ENCODE data around the gene FNTB. TPM values are rescaled to one million over a fixed set of nuclear protein-coding genes. Genes with fewer than 3 reads are reported as not detected.

FNTB gene
- total and polyA plus RNA-seq, 2 of the 8 experiments (the other 6 are each of a cell fraction or from before 2014, with no cell fraction given), result 16.0 to 20.7 TPM

DNA sequence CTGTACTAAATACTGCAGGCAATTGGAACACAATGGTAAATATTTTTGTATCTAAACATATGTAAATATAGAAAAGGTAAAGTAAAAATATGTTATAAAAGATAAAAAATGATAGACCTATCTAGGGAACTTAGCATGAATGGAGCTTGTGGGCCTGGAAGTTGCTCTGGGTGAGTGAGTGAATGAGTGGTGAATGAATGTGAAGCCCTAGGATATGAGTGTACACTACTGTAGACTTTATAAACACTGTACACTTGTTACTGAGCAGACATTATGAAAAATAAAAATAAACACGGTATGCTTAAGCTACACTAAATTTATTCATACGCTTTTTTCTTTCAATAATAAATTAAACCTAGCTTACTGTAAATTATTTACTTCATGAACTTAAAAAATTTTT, 7.8 kb downstream of the FNTB start:
- ChIA-PET CTCF (ENCODE audit: partially characterized antibody) (interaction anchor here (0.7 to 2.1 kb wide), 7 partner anchors 9 to 192 kb away, joined by 3 to 19 read pairs (median 3); no protein-coding TSS in a partner anchor), POLR2A (ENCODE audit: partially characterized antibody) (interaction anchor here (1.0 to 1.2 kb wide), 2 partner anchors 8 to 10 kb away, joined by 3 to 4 read pairs; partner anchors contain the start of gene FNTB)
- Histone ChIP-seq H3K18ac (ENCODE audit: extremely low read depth, low read length) (no peak overlapping the region), H2BK120ac (replicated peaks; ENCODE audit: low read depth, low read length) (no peak overlapping the region), H2BK5ac (ENCODE audit: low read depth, low read length) (no peak overlapping the region), H4K20me1 (replicated peaks in 1 of 2; ENCODE audit: control insufficient read depth in 1 of 2, insufficient read depth in 2 of 2, low read length in 2 of 2) (no peaks in the 10 kb centered on the region), H4K5ac (ENCODE audit: insufficient read length, low read depth, low read length) (no peak overlapping the region), H3K4ac (replicated peaks; ENCODE audit: insufficient read length, low read depth, low read length) (no peak overlapping the region), H3K9ac (replicated peaks in 1 of 4; ENCODE audit: extremely low read depth in 1 of 4, low read depth in 3 of 4, low read length in 3 of 4) (no peak overlapping the region), H2AK5ac (ENCODE audit: low read depth, low read length) (no peak overlapping the region), H3K23ac (ENCODE audit: insufficient read length) (no peak overlapping the region), H2BK12ac (ENCODE audit: low read depth, low read length) (no peak overlapping the region), H4K91ac (replicated peaks; ENCODE audit: insufficient read length, low read length) (no peak overlapping the region), H2BK20ac (ENCODE audit: low read length) (no peak overlapping the region), H3K14ac (ENCODE audit: insufficient read length) (no peak overlapping the region), H3K36me3 (ENCODE audit: control insufficient read depth in 2 of 4, insufficient read depth in 4 of 4, low read length in 3 of 4) (no peaks in the 10 kb centered on the region), H3K27me3 (replicated peaks in 1 of 4; ENCODE audit: control insufficient read depth in 3 of 4, extremely low read depth in 1 of 4, insufficient read depth in 3 of 4, low read length in 3 of 4) (no peaks in the 10 kb centered on the region), H3K56ac (replicated peaks; ENCODE audit: insufficient read length, low read depth, low read length) (no peak overlapping the region), H3K4me2 (ENCODE audit: insufficient read depth in 1 of 2, low read depth in 2 of 2, low read length in 2 of 2) (no peak overlapping the region), H3K4me3 (ENCODE audit: extremely low read depth in 1 of 4, insufficient read depth in 2 of 4, low read depth in 3 of 4, low read length in 4 of 4) (no peak overlapping the region), H3K27ac (ENCODE audit: low read depth, low read length) (no peak overlapping the region), H3K79me1 (ENCODE audit: low read depth, low read length) (0 out of 2 replicates have a peak, but pooled peaks cover 2% of the 10 kb centered on the region), H2AFZ (ENCODE audit: low read length) (no peak overlapping the region), H3K79me2 (ENCODE audit: control insufficient read depth in 1 of 2, insufficient read depth in 2 of 2, low read length in 2 of 2) (peaks cover 0 to 4% of the 10 kb centered on the region in 2 experiments; a peak in 1 of 4 replicates), H2BK15ac (ENCODE audit: low read length) (no peak overlapping the region), H3K4me1 (replicated peaks in 1 of 4; ENCODE audit: control insufficient read depth in 3 of 4, insufficient read depth in 4 of 4, low read length in 3 of 4) (no peaks in the 10 kb centered on the region; a peak in 1 of 7 replicates), H3K23me2 (ENCODE audit: low read depth, low read length) (no peaks in the 10 kb centered on the region), H4K8ac (ENCODE audit: extremely low read depth, insufficient read depth, low read length) (no peak overlapping the region), H3K9me3 (ENCODE audit: insufficient read depth in 2 of 2, low read depth in 1 of 2, low read length in 1 of 2) (no peaks in the 10 kb centered on the region)
- DNase-seq (ENCODE audit: low read depth in 1 of 2, low spot score in 2 of 2) (no peak), FAIRE-seq (no peak)
- WGBS, 2 experiments (ENCODE audit: extremely low coverage in 1 of 2, insufficient coverage in 1 of 2, insufficient read length in 1 of 2, insufficient replicate concordance in 2 of 2, low coverage in 1 of 2, low lambda C conversion rate in 2 of 2, missing lambda C conversion rate in 1 of 2), result 95 to 96% methylated on average over 2 of the region's 2 CpGs
- TF ChIP-seq, protein P1, sequence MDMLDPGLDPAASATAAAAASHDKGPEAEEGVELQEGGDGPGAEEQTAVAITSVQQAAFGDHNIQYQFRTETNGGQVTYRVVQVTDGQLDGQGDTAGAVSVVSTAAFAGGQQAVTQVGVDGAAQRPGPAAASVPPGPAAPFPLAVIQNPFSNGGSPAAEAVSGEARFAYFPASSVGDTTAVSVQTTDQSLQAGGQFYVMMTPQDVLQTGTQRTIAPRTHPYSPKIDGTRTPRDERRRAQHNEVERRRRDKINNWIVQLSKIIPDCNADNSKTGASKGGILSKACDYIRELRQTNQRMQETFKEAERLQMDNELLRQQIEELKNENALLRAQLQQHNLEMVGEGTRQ (IDR thresholded peaks at IDR 0.05; ENCODE audit: low read length), result no peak
- TF ChIP-seq BCL11A (IDR thresholded peaks at IDR 0.05; ENCODE audit: low read depth in 2 of 2, low read length in 2 of 2) (no peak), SIN3A (conservative IDR thresholded peaks at IDR 0.05 in 1 of 2, IDR thresholded peaks at IDR 0.05 in 1 of 2; ENCODE audit: low read depth in 1 of 2, low read length in 2 of 2) (no peak), JUND (IDR thresholded peaks at IDR 0.05; ENCODE audit: low read length) (no peak), SIRT6 (IDR thresholded peaks at IDR 0.05; ENCODE audit: low read length) (no peak), CTBP2 (IDR thresholded peaks at IDR 0.05; ENCODE audit: borderline replicate concordance, insufficient read depth, insufficient read length, low read length) (no peak), EZH2 (IDR thresholded peaks at IDR 0.05; ENCODE audit: low read depth, low read length, severe bottlenecking) (no peak), TAF7 (optimal IDR thresholded peaks at IDR 0.05; ENCODE audit: borderline replicate concordance, low read depth, low read length) (no peak), EP300 (IDR thresholded peaks at IDR 0.05; ENCODE audit: borderline replicate concordance in 1 of 2, low read depth in 2 of 2, low read length in 2 of 2) (no peak)
- TF ChIP-seq, protein P2, sequence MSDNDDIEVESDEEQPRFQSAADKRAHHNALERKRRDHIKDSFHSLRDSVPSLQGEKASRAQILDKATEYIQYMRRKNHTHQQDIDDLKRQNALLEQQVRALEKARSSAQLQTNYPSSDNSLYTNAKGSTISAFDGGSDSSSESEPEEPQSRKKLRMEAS (IDR thresholded peaks at IDR 0.05), result no peak
- TF ChIP-seq, protein P3, sequence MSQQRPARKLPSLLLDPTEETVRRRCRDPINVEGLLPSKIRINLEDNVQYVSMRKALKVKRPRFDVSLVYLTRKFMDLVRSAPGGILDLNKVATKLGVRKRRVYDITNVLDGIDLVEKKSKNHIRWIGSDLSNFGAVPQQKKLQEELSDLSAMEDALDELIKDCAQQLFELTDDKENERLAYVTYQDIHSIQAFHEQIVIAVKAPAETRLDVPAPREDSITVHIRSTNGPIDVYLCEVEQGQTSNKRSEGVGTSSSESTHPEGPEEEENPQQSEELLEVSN (IDR thresholded peaks at IDR 0.05), result no peak
